Glutamatergic neuron (in vitro differentiated cells): ENCODE data around the gene NDUFV1. TPM values are rescaled to one million over a fixed set of nuclear protein-coding genes. Genes with fewer than 3 reads are reported as not detected.

Source experiments
- DNase-seq: peaks from one replicate; pipeline ENCODE4 v3.0.0; 2022
- H3K27ac Mint-ChIP-seq: one replicate; pipeline ENCODE4 v1.8.0; 2020; ENCODE audit warnings: mild to moderate bottlenecking, mixed read lengths, inconsistent platforms; ENCODE audit not compliant: unreplicated experiment
- H3K27me3 Mint-ChIP-seq: one replicate; pipeline ENCODE4 v1.8.0; 2020; ENCODE audit warnings: mild to moderate bottlenecking, moderate library complexity, mixed read lengths, inconsistent platforms; ENCODE audit not compliant: unreplicated experiment
- H3K36me3 Mint-ChIP-seq: one replicate; pipeline ENCODE4 v1.8.0; 2020; ENCODE audit warnings: mild to moderate bottlenecking, mixed read lengths, inconsistent platforms; ENCODE audit not compliant: unreplicated experiment
- H3K4me1 Mint-ChIP-seq: one replicate; pipeline ENCODE4 v1.8.0; 2020; ENCODE audit warnings: mild to moderate bottlenecking, low read depth, mixed read lengths, inconsistent platforms; ENCODE audit not compliant: unreplicated experiment
- H3K4me3 Mint-ChIP-seq: one replicate; pipeline ENCODE4 v1.8.0; 2020; ENCODE audit warnings: mild to moderate bottlenecking, mixed read lengths, inconsistent platforms; ENCODE audit not compliant: unreplicated experiment
- H3K9me3 Mint-ChIP-seq: one replicate; pipeline ENCODE4 v1.8.0; 2020; ENCODE audit warnings: mild to moderate bottlenecking, moderate library complexity, mixed read lengths, inconsistent platforms; ENCODE audit not compliant: unreplicated experiment
- CTCF ChIP-seq: fragments of 200-600 bp; sonication (generic); IDR thresholded peaks from one replicate; pipeline ENCODE4 v1.5.0; 2021; ENCODE audit not compliant: partially characterized antibody, unreplicated experiment
- total RNA-seq: library from RNA; stranded (reverse); fragmentation: NEBNext Ultra II Directional; extraction: Animal tissue kit (Norgen Biotek cat#: 25700); gene quantifications from one replicate; pipeline ENCODE4 v1.2.1, GENCODE V29; 2021; ENCODE audit not compliant: unreplicated experiment

NDUFV1 gene
- total RNA-seq, 1 donor from 2014 or later = 216 TPM

- Mint-ChIP-seq H3K9me3 (peaks cover 6% of the 10 kb centered on the region), H3K36me3 (no peaks in the 10 kb centered on the region), H3K4me1 (no peaks in the 10 kb centered on the region), H3K4me3 (no peak overlapping the region), H3K27me3 (peaks cover 5% of the 10 kb centered on the region), H3K27ac (no peak overlapping the region)
- DNase-seq = no peak
- no peak for TF ChIP-seq CTCF
These were observed 32.0 kb downstream of the NDUFV1 start for GRCh38 chr11:67638535-67639437.

GRCh38 chr11:67639438-67639859, 32.7 kb downstream of the NDUFV1 start, which contains the start of gene TBX10:
TSS of gene TBX10 (minus strand) at chr11:67639763. CDS start at chr11:67639472, 291 bp downstream.
- Mint-ChIP-seq H3K36me3 (no peaks in the 10 kb centered on the region), H3K4me3 (no peak within 1 kb of the TSS), H3K9me3 (peaks cover 6% of the 10 kb centered on the region), H3K4me1 (no peaks in the 10 kb centered on the region), H3K27me3 (peaks cover 5% of the 10 kb centered on the region), H3K27ac (no peak within 1 kb of the TSS)
- no peak for TF ChIP-seq CTCF
- no peak for DNase-seq

GRCh38 chr11:67640021-67640757, 33.5 kb downstream of the NDUFV1 start:
- peak; percentile 79 for DNase-seq
- Mint-ChIP-seq H3K27ac (no peak overlapping the region), H3K9me3 (peaks cover 6% of the 10 kb centered on the region), H3K4me1 (no peaks in the 10 kb centered on the region), H3K4me3 (no peak overlapping the region), H3K27me3 (peaks cover 5% of the 10 kb centered on the region), H3K36me3 (no peaks in the 10 kb centered on the region)
- TF ChIP-seq CTCF = peak; percentile 70

GRCh38 chr11:67640758-67641337, 34.1 kb downstream of the NDUFV1 start:
- Mint-ChIP-seq H3K9me3 (peaks cover 4% of the 10 kb centered on the region), H3K27me3 (peaks cover 3% of the 10 kb centered on the region), H3K36me3 (no peaks in the 10 kb centered on the region), H3K4me3 (no peak overlapping the region), H3K4me1 (no peaks in the 10 kb centered on the region), H3K27ac (no peak overlapping the region)
- TF ChIP-seq CTCF = no peak
- DNase-seq = no peak
